ENCODE data around the gene RHOT2. TPM values are rescaled to one million over a fixed set of nuclear protein-coding genes. Genes with fewer than 3 reads are reported as not detected.

RHOT2 gene
- total and polyA plus RNA-seq, 2 of the 8 experiments (the other 6 are each of a cell fraction or from before 2014, with no cell fraction given): 149 to 194 TPM

DNA sequence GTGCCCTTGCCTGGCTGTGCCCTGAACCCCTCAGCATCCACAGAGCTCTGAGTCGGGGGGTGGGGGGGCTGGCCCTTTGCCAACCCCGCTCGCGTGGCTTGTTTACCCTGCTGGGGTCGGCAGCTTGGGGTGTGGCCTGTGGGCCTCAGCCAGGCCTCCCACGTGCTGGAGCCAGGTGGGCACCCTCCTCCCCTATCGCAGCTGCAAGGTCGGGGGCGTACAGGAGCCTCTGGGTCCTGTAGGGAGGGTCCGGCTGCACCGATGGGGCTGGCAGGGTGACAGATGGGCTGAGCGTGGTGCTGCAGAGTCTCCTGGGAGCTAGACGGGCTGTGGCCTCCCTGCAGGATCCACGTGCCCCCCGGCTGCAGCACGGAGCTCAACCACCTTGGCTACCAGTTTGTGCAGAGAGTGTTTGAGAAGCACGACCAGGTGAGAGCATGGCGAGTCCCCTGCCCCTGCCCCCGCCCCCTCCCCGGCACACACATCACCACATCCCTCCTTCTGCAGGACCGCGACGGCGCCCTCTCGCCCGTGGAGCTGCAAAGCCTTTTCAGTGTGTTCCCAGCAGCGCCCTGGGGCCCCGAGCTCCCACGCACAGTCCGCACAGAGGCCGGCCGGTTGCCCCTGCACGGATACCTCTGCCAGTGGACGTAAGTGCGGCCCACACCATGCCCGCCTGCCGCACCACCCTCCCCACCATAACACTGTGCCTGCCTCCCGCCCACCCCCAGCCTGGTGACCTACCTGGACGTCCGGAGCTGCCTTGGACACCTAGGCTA lies 3.6 kb downstream of the RHOT2 start (continued):
- TF ChIP-seq BCL11A (IDR thresholded peaks at IDR 0.05; ENCODE audit: low read depth in 2 of 2, low read length in 2 of 2) (no peak), KDM1A (IDR thresholded peaks at IDR 0.05; ENCODE audit: borderline replicate concordance, low read length) (no peak), CHD7 (IDR thresholded peaks at IDR 0.05; ENCODE audit: insufficient replicate concordance, low read length) (no peak), SP2 (IDR thresholded peaks at IDR 0.05; ENCODE audit: low read length) (no peak), TAF1 (IDR thresholded peaks at IDR 0.05; ENCODE audit: low read depth, low read length) (no peak), CREB1 (IDR thresholded peaks at IDR 0.05) (no peak), BACH1 (IDR thresholded peaks at IDR 0.05; ENCODE audit: low read length) (no peak)

Data from H1 (cell line).